ENCODE measurements around the gene ZBTB38. TPM values are rescaled to one million over a fixed set of nuclear protein-coding genes. Genes with fewer than 3 reads are reported as not detected.

ZBTB38 gene
- total RNA-seq, 2 donors from 2014 or later, result 151 to 169 TPM

DNA sequence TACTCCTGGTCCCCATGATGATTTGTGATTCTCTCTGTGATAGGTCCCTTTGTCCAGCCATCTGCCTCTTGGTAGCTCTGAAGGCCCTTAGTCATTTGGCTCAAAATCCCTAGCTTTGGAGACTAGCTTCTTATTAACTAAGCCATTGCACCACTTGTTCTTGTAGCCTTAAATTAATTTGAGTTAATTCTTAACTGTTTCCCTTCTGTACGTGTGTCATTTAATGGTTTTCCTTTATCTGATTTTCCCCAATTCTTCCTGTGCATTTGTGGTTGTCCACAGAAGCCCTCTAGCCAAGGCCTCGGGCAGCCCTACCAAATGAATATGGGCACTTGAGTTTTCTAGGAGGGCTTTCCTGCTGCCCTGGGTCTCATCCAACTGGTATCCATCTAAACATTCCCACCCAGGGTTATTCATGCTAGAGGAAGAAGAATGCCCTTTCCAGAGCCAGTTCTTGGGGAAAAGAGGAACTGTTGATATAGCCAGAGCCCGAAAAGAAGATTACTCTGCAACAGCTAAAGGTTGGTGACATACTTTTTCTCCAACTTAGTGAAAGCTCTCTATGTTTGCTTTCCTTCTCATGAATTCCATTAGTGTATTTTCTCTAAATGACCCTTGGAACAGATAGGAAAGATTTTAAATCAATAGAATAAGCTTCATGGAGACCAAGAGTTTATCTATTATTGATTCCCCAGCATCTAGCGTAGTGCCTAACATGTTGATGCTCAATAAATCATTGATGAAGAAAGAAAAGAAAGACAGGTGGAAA, 44.2 kb upstream of the ZBTB38 start:
- Histone ChIP-seq H3K4me3 (no peak overlapping the region), H3K27me3 (replicated peaks; ENCODE audit: insufficient read depth) (no peaks in the 10 kb centered on the region), H3K9me3 (no peaks in the 10 kb centered on the region), H3K27ac (no peak overlapping the region), H3K4me1 (replicated peaks) (no peaks in the 10 kb centered on the region), H3K36me3 (no peaks in the 10 kb centered on the region)
- intact Hi-C loops (cut with DNase I), result no loop called here
- DNase-seq (ENCODE audit: low spot score), result no peak
- 88% methylated on average over 4 of the region's 4 CpGs for WGBS
- no peak for TF ChIP-seq POLR2AphosphoS5 (IDR thresholded peaks at IDR 0.05)
- TF ChIP-seq, protein P1, sequence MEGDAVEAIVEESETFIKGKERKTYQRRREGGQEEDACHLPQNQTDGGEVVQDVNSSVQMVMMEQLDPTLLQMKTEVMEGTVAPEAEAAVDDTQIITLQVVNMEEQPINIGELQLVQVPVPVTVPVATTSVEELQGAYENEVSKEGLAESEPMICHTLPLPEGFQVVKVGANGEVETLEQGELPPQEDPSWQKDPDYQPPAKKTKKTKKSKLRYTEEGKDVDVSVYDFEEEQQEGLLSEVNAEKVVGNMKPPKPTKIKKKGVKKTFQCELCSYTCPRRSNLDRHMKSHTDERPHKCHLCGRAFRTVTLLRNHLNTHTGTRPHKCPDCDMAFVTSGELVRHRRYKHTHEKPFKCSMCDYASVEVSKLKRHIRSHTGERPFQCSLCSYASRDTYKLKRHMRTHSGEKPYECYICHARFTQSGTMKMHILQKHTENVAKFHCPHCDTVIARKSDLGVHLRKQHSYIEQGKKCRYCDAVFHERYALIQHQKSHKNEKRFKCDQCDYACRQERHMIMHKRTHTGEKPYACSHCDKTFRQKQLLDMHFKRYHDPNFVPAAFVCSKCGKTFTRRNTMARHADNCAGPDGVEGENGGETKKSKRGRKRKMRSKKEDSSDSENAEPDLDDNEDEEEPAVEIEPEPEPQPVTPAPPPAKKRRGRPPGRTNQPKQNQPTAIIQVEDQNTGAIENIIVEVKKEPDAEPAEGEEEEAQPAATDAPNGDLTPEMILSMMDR (IDR thresholded peaks at IDR 0.05), result no peak
- TF ChIP-seq POLR2A (IDR thresholded peaks at IDR 0.05), result no peak

DNA sequence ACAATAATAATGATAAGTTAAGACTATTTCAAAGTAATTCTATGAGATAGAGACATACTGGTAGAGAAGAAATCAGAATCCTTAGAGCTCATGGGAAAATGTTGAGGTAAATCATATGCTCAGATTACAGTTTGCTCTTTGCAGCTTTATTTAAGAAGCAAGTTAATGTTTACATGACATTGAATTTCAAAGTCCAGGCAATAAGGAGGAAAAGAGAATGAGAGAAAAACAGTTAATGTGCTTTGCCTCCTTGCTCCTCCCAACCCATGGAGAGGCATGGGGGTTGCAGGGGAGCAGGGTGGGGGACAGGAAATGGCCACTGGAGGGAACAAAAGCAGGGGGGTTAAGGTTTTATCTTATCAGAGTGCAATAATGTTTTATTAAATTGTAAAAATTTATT, 42.2 kb upstream of the ZBTB38 start:
- Histone ChIP-seq H3K4me3 (no peak overlapping the region), H3K4me1 (replicated peaks) (no peaks in the 10 kb centered on the region), H3K9me3 (no peaks in the 10 kb centered on the region), H3K27me3 (replicated peaks; ENCODE audit: insufficient read depth) (no peaks in the 10 kb centered on the region), H3K36me3 (no peaks in the 10 kb centered on the region), H3K27ac (no peak overlapping the region)
- intact Hi-C loops (cut with DNase I), result no loop called here
- DNase-seq (ENCODE audit: low spot score), result no peak
- TF ChIP-seq POLR2A (IDR thresholded peaks at IDR 0.05) (no peak), POLR2AphosphoS5 (IDR thresholded peaks at IDR 0.05) (no peak)
- TF ChIP-seq, protein P1 (IDR thresholded peaks at IDR 0.05), result no peak

DNA sequence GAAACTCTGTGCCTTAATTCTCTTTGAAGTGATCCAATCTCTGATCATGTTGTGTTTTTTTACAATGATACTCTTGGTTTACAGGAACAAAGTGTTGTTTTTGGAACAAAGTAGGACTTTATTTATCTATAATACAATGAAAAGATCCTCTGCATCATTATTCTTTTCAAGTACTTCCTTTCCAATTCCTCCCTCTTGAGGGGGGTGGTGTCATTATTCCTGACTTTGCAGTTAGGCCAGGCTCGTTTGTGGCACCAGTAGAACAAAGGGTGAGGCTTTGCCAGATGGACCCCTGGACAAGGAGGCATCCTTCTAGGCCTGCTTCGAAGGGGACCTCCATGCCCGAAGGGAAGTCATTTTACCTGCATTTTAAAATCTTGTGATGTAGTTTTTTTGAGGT, 41.7 kb upstream of the ZBTB38 start:
- intact Hi-C loops (cut with DNase I), result no loop called here
- Histone ChIP-seq H3K9me3 (no peaks in the 10 kb centered on the region), H3K4me3 (no peak overlapping the region), H3K27ac (no peak overlapping the region), H3K27me3 (replicated peaks; ENCODE audit: insufficient read depth) (no peaks in the 10 kb centered on the region), H3K4me1 (replicated peaks) (no peaks in the 10 kb centered on the region), H3K36me3 (no peaks in the 10 kb centered on the region)
- WGBS, result 79% methylated on average over 3 of the region's 3 CpGs
- no peak for TF ChIP-seq POLR2AphosphoS5 (IDR thresholded peaks at IDR 0.05)
- TF ChIP-seq, protein P1 (IDR thresholded peaks at IDR 0.05), result no peak
- no peak for TF ChIP-seq POLR2A (IDR thresholded peaks at IDR 0.05)
- DNase-seq (ENCODE audit: low spot score), result no peak

DNA sequence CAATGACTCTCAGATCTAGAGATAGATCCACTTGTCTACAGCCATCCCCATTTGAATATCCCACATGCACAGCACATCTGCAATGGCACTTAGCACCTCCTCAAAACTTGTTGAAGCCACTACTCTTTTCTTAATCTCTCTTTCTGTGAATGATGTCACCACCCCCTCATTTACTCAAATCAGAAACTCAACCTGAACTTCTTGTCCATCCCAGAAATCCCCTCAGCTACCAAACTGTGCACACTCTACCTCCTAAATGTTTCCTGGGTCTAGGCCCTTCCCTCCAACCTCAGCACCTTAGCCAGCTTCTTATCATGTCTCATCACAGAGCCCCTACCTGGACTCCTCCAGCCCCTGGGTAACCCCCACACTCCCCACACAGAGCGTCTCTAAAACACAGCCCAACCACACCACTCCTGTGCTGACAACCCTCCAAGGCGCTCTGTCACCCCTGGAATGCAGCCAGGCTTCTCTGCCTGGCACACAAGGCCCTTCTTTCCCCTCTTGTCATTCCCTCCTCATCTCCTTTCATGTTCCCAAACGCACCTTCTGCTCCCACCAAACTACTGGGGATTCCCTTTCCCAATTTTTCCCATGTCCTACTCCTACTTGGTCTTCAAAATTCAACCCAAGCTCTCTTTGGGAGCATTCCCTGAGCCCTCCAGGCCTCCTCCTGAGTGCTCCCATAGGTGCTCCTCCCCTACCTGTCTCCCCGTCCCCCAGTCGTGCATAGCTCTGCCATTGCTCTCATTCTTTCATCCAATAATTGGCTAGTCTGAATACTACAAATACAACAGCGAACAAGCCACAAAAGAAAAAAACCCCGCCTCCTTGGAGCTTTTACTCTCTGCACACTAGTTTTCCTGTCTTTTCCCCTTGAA, 39.8 kb upstream of the ZBTB38 start:
- Histone ChIP-seq H3K27me3 (replicated peaks; ENCODE audit: insufficient read depth) (no peaks in the 10 kb centered on the region), H3K27ac (no peak overlapping the region), H3K9me3 (no peaks in the 10 kb centered on the region), H3K4me3 (no peak overlapping the region), H3K36me3 (no peaks in the 10 kb centered on the region), H3K4me1 (replicated peaks) (no peaks in the 10 kb centered on the region)
- TF ChIP-seq POLR2A (IDR thresholded peaks at IDR 0.05), result no peak
- TF ChIP-seq, protein P1 (IDR thresholded peaks at IDR 0.05), result no peak
- TF ChIP-seq POLR2AphosphoS5 (IDR thresholded peaks at IDR 0.05), result no peak
- 78% methylated on average over 7 of the region's 7 CpGs for WGBS
- intact Hi-C loops (cut with DNase I), result no loop called here
- no peak for DNase-seq (ENCODE audit: low spot score)
